GM18861 (cell line): ENCODE measurements around the gene OR2G3.

Experiments
- ATAC-seq: cut with Tn5 transposase; IDR thresholded peaks from one replicate; pipeline ENCODE4 v1.9.1; 2021; ENCODE audit not compliant: unreplicated experiment

OR2G3 gene

GRCh38 chr1:247605286-247605685 is at the start of gene OR2G3:
Gene OR2G3, plus strand, starts transcription at chr1:247605586. Its CDS starts 0 bp downstream, at chr1:247605586.
- no peak for ATAC-seq

GRCh38 chr1:247557926-247558674 is 47.3 kb upstream of the OR2G3 start:
- no peak for ATAC-seq

- no peak for ATAC-seq
Measured at GRCh38 chr1:247561711-247562110, 43.7 kb upstream of the OR2G3 start.

- no peak for ATAC-seq
Measured at GRCh38 chr1:247562198-247562597, 43.2 kb upstream of the OR2G3 start.

GRCh38 chr1:247574236-247574635 is 31.1 kb upstream of the OR2G3 start:
- no peak for ATAC-seq

- ATAC-seq, result no peak
Measured at GRCh38 chr1:247574664-247575063, 30.7 kb upstream of the OR2G3 start.

GRCh38 chr1:247576514-247576913 is 28.9 kb upstream of the OR2G3 start:
- ATAC-seq, result no peak

GRCh38 chr1:247578946-247579460 is 26.4 kb upstream of the OR2G3 start:
- no peak for ATAC-seq

GRCh38 chr1:247588060-247588459 is 17.3 kb upstream of the OR2G3 start, which contains the start of gene OR2G2:
Gene OR2G2, plus strand, starts transcription at chr1:247588360. Its CDS starts 0 bp downstream, at chr1:247588360.
- ATAC-seq, result no peak

GRCh38 chr1:247613405-247613804 is 8.0 kb downstream of the OR2G3 start:
- no peak for ATAC-seq

- ATAC-seq, result no peak
Measured at GRCh38 chr1:247614625-247615024, 9.2 kb downstream of the OR2G3 start.

- ATAC-seq, result no peak
Measured at GRCh38 chr1:247627951-247628350, 22.6 kb downstream of the OR2G3 start.

GRCh38 chr1:247638011-247638410 is 32.6 kb downstream of the OR2G3 start:
- ATAC-seq, result no peak

GRCh38 chr1:247638781-247639180 is 33.4 kb downstream of the OR2G3 start:
- no peak for ATAC-seq

- no peak for ATAC-seq
Measured at GRCh38 chr1:247639381-247639981, 34.1 kb downstream of the OR2G3 start.

GRCh38 chr1:247642742-247643141 is 37.4 kb downstream of the OR2G3 start:
- no peak for ATAC-seq

- ATAC-seq, result no peak
Measured at GRCh38 chr1:247646867-247647266, 41.5 kb downstream of the OR2G3 start.

- no peak for ATAC-seq
Measured at GRCh38 chr1:247647864-247648263, 42.5 kb downstream of the OR2G3 start.

- no peak for ATAC-seq
Measured at GRCh38 chr1:247653040-247653439, 47.7 kb downstream of the OR2G3 start.
